IMR-90 (cell line): ENCODE measurements around the gene RXFP4. TPM values are rescaled to one million over a fixed set of nuclear protein-coding genes. Genes with fewer than 3 reads are reported as not detected.

ENCODE experiments used
- ATAC-seq: fragments of 200-7000 bp; cut with Tn5 transposase; 2 replicates; pipeline ENCODE4 v1.9.1; 2020; ENCODE audit warnings: low read depth, mild to moderate bottlenecking, moderate library complexity
- BruUV-seq: library from RNA; stranded (reverse); fragments of 400-500 nt; replicated peaks from 2 replicates; lab custom pipeline; 2021; lab: Mats Ljungman, UMichigan
- CTCF ChIA-PET: fragments of 300-600 bp; formaldehyde crosslinking; extraction: SDS; loops from one replicate; lab custom pipeline; 2021; ENCODE audit warnings: antibody characterized with exemption; lab: Yijun Ruan, JAX
- POLR2A ChIA-PET: fragments of 300-600 bp; sonication (Branson Sonifier 250); formaldehyde crosslinking; loops from one replicate; lab custom pipeline; 2022; ENCODE audit warnings: antibody characterized with exemption; ENCODE audit not compliant: unreplicated experiment; lab: Charles Lee
- DNase-seq: peaks from one replicate; pipeline ENCODE4 v3.0.0; 2013
- H2AFZ ChIP-seq: replicated peaks from 2 replicates; pipeline ENCODE3; 2013; ENCODE audit warnings: low read length, mild to moderate bottlenecking; ENCODE audit not compliant: poor library complexity
- H2AK5ac ChIP-seq: 2 replicates; pipeline ENCODE4 v1.6.1; 2013; ENCODE audit warnings: low read depth, low read length, inconsistent platforms
- H2AK9ac ChIP-seq: replicated peaks from 2 replicates; pipeline ENCODE3; 2013; ENCODE audit warnings: mild to moderate bottlenecking, low read depth, low read length, moderate library complexity; ENCODE audit not compliant: poor library complexity
- H2BK120ac ChIP-seq: 2 replicates; pipeline ENCODE4 v1.6.1; 2013; ENCODE audit warnings: low read depth, low read length, inconsistent platforms
- H2BK15ac ChIP-seq: 3 replicates; pipeline ENCODE4 v1.6.1; 2013; ENCODE audit warnings: low read depth, low read length, inconsistent platforms
- H2BK20ac ChIP-seq: 2 replicates; pipeline ENCODE4 v1.6.1; 2013; ENCODE audit warnings: low read depth, mild to moderate bottlenecking, inconsistent platforms, low read length, moderate library complexity
- H2BK5ac ChIP-seq: 2 replicates; pipeline ENCODE4 v1.6.1; 2013; ENCODE audit warnings: mild to moderate bottlenecking, low read depth, low read length, inconsistent platforms; ENCODE audit not compliant: poor library complexity, severe bottlenecking
- H3K14ac ChIP-seq: replicated peaks from 2 replicates; pipeline ENCODE4 v1.6.1; 2013; ENCODE audit warnings: low read depth, low read length, inconsistent platforms
- H3K18ac ChIP-seq: 2 replicates; pipeline ENCODE4 v1.6.1; 2013; ENCODE audit warnings: low read depth, low read length, control low read depth
- H3K23ac ChIP-seq: 2 replicates; pipeline ENCODE4 v1.6.1; 2013; ENCODE audit warnings: low read depth, low read length, inconsistent platforms
- H3K27ac ChIP-seq: 2 replicates; pipeline ENCODE4 v1.5.1; 2013; ENCODE audit warnings: mild to moderate bottlenecking, control low read depth, low read length; ENCODE audit not compliant: insufficient read depth
- H3K27me3 ChIP-seq: 2 replicates; pipeline ENCODE4 v1.6.1; 2013; ENCODE audit warnings: low read length; ENCODE audit not compliant: control insufficient read depth, insufficient read depth
- H3K36me3 ChIP-seq: 2 replicates; pipeline ENCODE4 v1.6.1; 2013; ENCODE audit warnings: low read length, mixed read lengths; ENCODE audit not compliant: control insufficient read depth, insufficient read depth
- H3K4ac ChIP-seq: 2 replicates; pipeline ENCODE4 v1.6.1; 2013; ENCODE audit warnings: low read depth, low read length, inconsistent platforms
- H3K4me1 ChIP-seq: 2 replicates; pipeline ENCODE4 v1.6.1; 2013; ENCODE audit warnings: low read length, mixed read lengths; ENCODE audit not compliant: control insufficient read depth, insufficient read depth
- H3K4me2 ChIP-seq: 2 replicates; pipeline ENCODE4 v1.6.1; 2013; ENCODE audit warnings: low read depth, mild to moderate bottlenecking, control low read depth, low read length, moderate library complexity
- H3K4me3 ChIP-seq: 2 replicates; pipeline ENCODE4 v1.5.1; 2013; ENCODE audit warnings: low read depth, mild to moderate bottlenecking, control low read depth, low read length, moderate library complexity; ENCODE audit not compliant: insufficient read depth
- H3K56ac ChIP-seq: 2 replicates; pipeline ENCODE4 v1.6.1; 2013; ENCODE audit warnings: low read length, inconsistent platforms; ENCODE audit not compliant: insufficient read depth; ENCODE audit errors: extremely low read depth
- H3K79me1 ChIP-seq, 2 experiments: 2 replicates each; pipeline ENCODE4 v1.6.1; 2013; ENCODE audit warnings: low read length in 2 of 2, inconsistent platforms in 1 of 2, low read depth in 1 of 2
- H3K9ac ChIP-seq: 2 replicates; pipeline ENCODE4 v1.6.1; 2013; ENCODE audit warnings: low read depth, low read length, control low read depth
- H3K9me1 ChIP-seq: 2 replicates; pipeline ENCODE4 v1.6.1; 2013; ENCODE audit warnings: low read length, inconsistent platforms; ENCODE audit not compliant: insufficient read depth
- H3K9me3 ChIP-seq: 2 replicates; pipeline ENCODE4 v1.6.1; 2013; ENCODE audit warnings: low read length; ENCODE audit not compliant: control insufficient read depth, insufficient read depth
- H4K20me1 ChIP-seq: 2 replicates; pipeline ENCODE4 v1.6.1; 2013; ENCODE audit warnings: low read length, inconsistent platforms; ENCODE audit not compliant: insufficient read depth
- H4K5ac ChIP-seq: 2 replicates; pipeline ENCODE4 v1.6.1; 2013; ENCODE audit warnings: mild to moderate bottlenecking, low read depth, low read length, control low read depth
- H4K8ac ChIP-seq, 2 experiments: 2 replicates each; pipeline ENCODE4 v1.6.1; 2013; ENCODE audit warnings: low read depth in 2 of 2, low read length in 2 of 2, control low read depth in 1 of 2, inconsistent platforms in 1 of 2
- H4K91ac ChIP-seq: 2 replicates; pipeline ENCODE4 v1.6.1; 2013; ENCODE audit warnings: low read depth, low read length, inconsistent platforms; ENCODE audit not compliant: insufficient read depth
- BHLHE40 ChIP-seq: fragments of 150-350 bp; IDR thresholded peaks from 2 replicates; pipeline ENCODE4 v1.6.1; 2016; ENCODE audit warnings: mild to moderate bottlenecking, low read depth, low read length
- CEBPB ChIP-seq: IDR thresholded peaks from 2 replicates; pipeline ENCODE4 v1.6.1; 2012; ENCODE audit warnings: low read depth, low read length, improper control_type of control experiment
- CHD1 ChIP-seq: IDR thresholded peaks from 2 replicates; pipeline ENCODE4 v1.6.1; 2012; ENCODE audit warnings: low read depth, low read length, improper control_type of control experiment
- CTCF ChIP-seq: conservative IDR thresholded peaks from 2 replicates; pipeline ENCODE4 v1.5.1; 2012; ENCODE audit warnings: mild to moderate bottlenecking, low read depth, low read length, improper control_type of control experiment
- ELK1 ChIP-seq: fragments of 150-350 bp; IDR thresholded peaks from 2 replicates; pipeline ENCODE4 v1.6.1; 2016; ENCODE audit warnings: low read depth, mild to moderate bottlenecking, low read length, moderate library complexity, borderline replicate concordance
- MAFK ChIP-seq: IDR thresholded peaks from 2 replicates; pipeline ENCODE4 v1.6.1; 2012; ENCODE audit warnings: low read depth, low read length, improper control_type of control experiment
- MAZ ChIP-seq: IDR thresholded peaks from 2 replicates; pipeline ENCODE4 v1.6.1; 2012; ENCODE audit warnings: low read depth, mild to moderate bottlenecking, low read length, improper control_type of control experiment, moderate library complexity, borderline replicate concordance
- MXI1 ChIP-seq: IDR thresholded peaks from 2 replicates; pipeline ENCODE4 v1.6.1; 2012; ENCODE audit warnings: low read depth, mild to moderate bottlenecking, low read length, moderate library complexity, borderline replicate concordance
- NFE2L2 ChIP-seq: fragments of 150-350 bp; IDR thresholded peaks from 2 replicates; pipeline ENCODE4 v1.6.1; 2016; ENCODE audit warnings: low read depth, mild to moderate bottlenecking, low read length
- POLR2A ChIP-seq: IDR thresholded peaks from 2 replicates; pipeline ENCODE4 v1.6.1; 2012; ENCODE audit warnings: mild to moderate bottlenecking, low read depth, low read length
- RAD21 ChIP-seq: IDR thresholded peaks from 2 replicates; pipeline ENCODE4 v1.6.1; 2012; ENCODE audit warnings: low read length, improper control_type of control experiment
- RCOR1 ChIP-seq: IDR thresholded peaks from 2 replicates; pipeline ENCODE4 v1.6.1; 2012; ENCODE audit warnings: mild to moderate bottlenecking, low read length, improper control_type of control experiment; ENCODE audit not compliant: insufficient replicate concordance
- RFX5 ChIP-seq: IDR thresholded peaks from 2 replicates; pipeline ENCODE4 v1.8.0; 2012; ENCODE audit warnings: low read depth, mild to moderate bottlenecking, low read length, moderate library complexity
- SMC3 ChIP-seq: fragments of 150-350 bp; IDR thresholded peaks from 2 replicates; pipeline ENCODE4 v1.6.1; 2016; ENCODE audit warnings: low read depth, mild to moderate bottlenecking, antibody characterized with exemption, low read length, moderate library complexity
- WGBS, 2 experiments: methylation state at CpG; one replicate each; pipeline versions ENCODE4 v1.1.5 to v1.1.7; 2013; ENCODE audit warnings: missing lambda C conversion rate in 2 of 2; ENCODE audit not compliant: insufficient read length in 1 of 2; ENCODE audit errors: extremely low coverage in 2 of 2; 5-methylcytosine and 5-hydroxymethylcytosine counted together
- dilution Hi-C: fragments of 300-500 bp; cut with HindIII; formaldehyde crosslinking; loops from one replicate; pipeline ENCODE4 v1.14.3; 2018; ENCODE audit warnings: low sequenced_read_pairs; ENCODE audit not compliant: unreplicated experiment
- in situ Hi-C: fragments of 300-500 bp; cut with MboI; formaldehyde crosslinking; loops from 3 replicates; pipeline ENCODE4 v1.14.3; 2019; ENCODE audit warnings: low sequenced_read_pairs, inconsistent platforms, mixed read lengths
- intact Hi-C: fragments of 100-400 bp; cut with micrococcal nuclease; formaldehyde crosslinking; loops from 2 replicates; pipeline ENCODE4 v1.10.0; 2022
- polyA plus RNA-seq, 3 experiments: library from polyadenylated mRNA; depleted of rRNA; stranded (reverse); fragments of >200 nt; gene quantifications; 2 replicates each; pipeline ENCODE4 v1.2.3, GENCODE V29; 2012; ENCODE audit warnings: low replicate concordance in 1 of 3
- total RNA-seq: library from RNA; depleted of rRNA; stranded (reverse); fragments of >200 nt; gene quantifications from 2 replicates; pipeline ENCODE4 v1.2.3, GENCODE V29; 2012

RXFP4 gene
- total and polyA plus RNA-seq, 2 of the 4 experiments (the other 2 are of a cell fraction): not detected

DNA sequence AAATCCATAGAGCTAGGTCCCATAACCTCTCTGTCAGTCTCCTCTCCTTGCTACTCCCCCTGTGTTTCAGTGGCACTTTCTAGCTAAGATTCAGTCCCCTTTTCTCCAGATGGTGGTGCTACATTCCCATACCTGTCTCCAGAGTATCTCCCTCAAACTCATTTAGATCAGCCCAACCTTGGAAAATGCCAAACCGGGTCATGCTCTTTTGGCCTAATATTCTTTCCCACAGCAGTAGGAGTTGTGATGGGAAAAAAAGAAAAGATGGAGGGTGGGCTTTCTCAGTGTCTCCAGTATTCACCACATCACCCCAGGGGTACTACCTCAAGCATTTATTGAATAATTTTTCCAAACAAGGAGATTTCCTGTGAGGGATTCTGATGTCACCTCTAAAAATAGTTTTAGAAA, 3.2 kb upstream of the RXFP4 start:
- dilution Hi-C loops: no loop called here
- Histone ChIP-seq H2BK15ac (no peak overlapping the region), H3K36me3 (peaks cover 3% of the 10 kb centered on the region; the same call in 1 of the 2 replicates), H3K27me3 (no peaks in the 10 kb centered on the region), H2AFZ (peak overlapping the region; percentile 76), H3K56ac (no peak overlapping the region), H3K14ac (no peak overlapping the region), H3K4me2 (no peak overlapping the region), H2AK5ac (no peak overlapping the region), H2BK5ac (no peak overlapping the region), H3K27ac (no peak overlapping the region), H3K9ac (no peak overlapping the region), H4K20me1 (peaks cover 6% of the 10 kb centered on the region; the same call in 1 of the 2 replicates), H3K9me3 (no peaks in the 10 kb centered on the region), H2BK120ac (peak overlapping the region; percentile 37; the same call in 1 of the 2 replicates), H3K79me1 (peaks cover 0 to 24% of the 10 kb centered on the region in 2 experiments; a peak in 3 of 4 replicates), H3K18ac (no peak overlapping the region), H4K91ac (no peak overlapping the region), H3K4me3 (no peak overlapping the region), H4K5ac (no peak overlapping the region), H3K4ac (no peak overlapping the region; the same call in 1 of the 2 replicates), H3K23ac (no peak overlapping the region), H2AK9ac (peak overlapping the region; percentile 44), H3K9me1 (peaks cover 10% of the 10 kb centered on the region; the same call in 1 of the 2 replicates), H4K8ac (peak overlapping the region in 1 of 2 experiments; percentile 7; a peak in 1 of 4 replicates), H2BK20ac (peak overlapping the region; percentile 32; the same call in 1 of the 2 replicates), H3K4me1 (peaks cover 12% of the 10 kb centered on the region)
- ChIA-PET POLR2A (interaction anchor here (0.6 kb wide), 1 partner anchor 20 kb away, joined by 3 read pairs; no protein-coding TSS in a partner anchor), CTCF (interaction anchor here (0.7 to 2.4 kb wide), 3 partner anchors 45 to 128 kb away, joined by 3 to 11 read pairs (median 7); no protein-coding TSS in a partner anchor)
- peak; percentile 69 for DNase-seq
- in situ Hi-C loops: loop anchor here (5.0 kb wide), 2 partner anchors 49 to 129 kb away; no protein-coding TSS in a partner anchor
- intact Hi-C loops: loop anchor here (1.0 kb wide), 2 partner anchors 51 to 128 kb away; no protein-coding TSS in a partner anchor
- BruUV-seq: no TSS peak
- peak; percentile 17; the same call in 1 of the 2 replicates for ATAC-seq
- WGBS, 2 experiments: no CpG with 5 or more reads among the region's 1 CpG
- no peak for TF ChIP-seq RCOR1
- TF ChIP-seq CTCF: peak; percentile 66
- TF ChIP-seq CEBPB: no peak
- no peak; the same call in 1 of the 2 replicates for TF ChIP-seq POLR2A
- TF ChIP-seq SMC3: peak; percentile 66
- no peak for TF ChIP-seq MAZ
- no peak for TF ChIP-seq RFX5
- no peak for TF ChIP-seq ELK1
- no peak for TF ChIP-seq NFE2L2
- TF ChIP-seq BHLHE40: no peak
- no peak for TF ChIP-seq MAFK
- no peak for TF ChIP-seq CHD1
- no peak for TF ChIP-seq MXI1
- peak; percentile 65 for TF ChIP-seq RAD21
